GM12801 (cell line): ENCODE measurements around the gene SLIT3.

Source experiments
- CTCF ChIP-seq: IDR thresholded peaks from one replicate; pipeline ENCODE4 v1.5.1; 2011; ENCODE audit warnings: control low read depth; ENCODE audit not compliant: insufficient read length; ENCODE audit errors: extremely low read depth

Gene SLIT3

GRCh38 chr5:169221519-169221918 is 79.4 kb downstream of the SLIT3 start:
- no peak for TF ChIP-seq CTCF

- TF ChIP-seq CTCF: no peak
These were observed 81.0 kb downstream of the SLIT3 start for GRCh38 chr5:169219961-169220360.

- no peak for TF ChIP-seq CTCF
These were observed 81.6 kb downstream of the SLIT3 start for GRCh38 chr5:169219351-169219750.

GRCh38 chr5:169218861-169219260 is 82.1 kb downstream of the SLIT3 start:
- no peak for TF ChIP-seq CTCF

GRCh38 chr5:169218176-169218575 is 82.8 kb downstream of the SLIT3 start:
- no peak for TF ChIP-seq CTCF

GRCh38 chr5:169216866-169217265 is 84.1 kb downstream of the SLIT3 start:
- no peak for TF ChIP-seq CTCF

- no peak for TF ChIP-seq CTCF
These were observed 87.5 kb downstream of the SLIT3 start for GRCh38 chr5:169213479-169213878.

- TF ChIP-seq CTCF: no peak
These were observed 96.0 kb downstream of the SLIT3 start for GRCh38 chr5:169204788-169205400.
